ENCODE results near the gene CCR6.
"Not testable (repeated sequence)": the region's sequence is repeated elsewhere in the genome, so short reads cannot be mapped to it uniquely, and the experiment has no call there.

The CCR6 gene

GRCh38 chr6:167178896-167179655 is 56.2 kb downstream of the CCR6 start:
- DNase-seq: not testable (repeated sequence)

GRCh38 chr6:167180086-167180485 is 57.2 kb downstream of the CCR6 start:
- not testable (repeated sequence) for DNase-seq

- not testable (repeated sequence) for DNase-seq
Observed at GRCh38 chr6:167181351-167181750, 58.5 kb downstream of the CCR6 start.

- not testable (repeated sequence) for DNase-seq
Observed at GRCh38 chr6:167182913-167183314, 60.0 kb downstream of the CCR6 start.

GRCh38 chr6:167185101-167185500 is 62.2 kb downstream of the CCR6 start:
- not testable (repeated sequence) for DNase-seq

- DNase-seq: not testable (repeated sequence)
Observed at GRCh38 chr6:167187275-167187674, 64.4 kb downstream of the CCR6 start.
